NCI-H146 treated with DMSO at 0.1 percent for 48 hours (cell line): ENCODE results near the gene ZNF839.

Experiments used
- DNase-seq: peaks from one replicate; lab custom pipeline; 2025; ENCODE audit not compliant: unreplicated experiment; lab: John Stamatoyannopoulos, UW

Gene ZNF839

GRCh38 chr14:102374264-102374663, 54.7 kb downstream of the ZNF839 start:
- no peak for DNase-seq

- DNase-seq = no peak
These were observed 55.6 kb downstream of the ZNF839 start for GRCh38 chr14:102375119-102375518.

DNA sequence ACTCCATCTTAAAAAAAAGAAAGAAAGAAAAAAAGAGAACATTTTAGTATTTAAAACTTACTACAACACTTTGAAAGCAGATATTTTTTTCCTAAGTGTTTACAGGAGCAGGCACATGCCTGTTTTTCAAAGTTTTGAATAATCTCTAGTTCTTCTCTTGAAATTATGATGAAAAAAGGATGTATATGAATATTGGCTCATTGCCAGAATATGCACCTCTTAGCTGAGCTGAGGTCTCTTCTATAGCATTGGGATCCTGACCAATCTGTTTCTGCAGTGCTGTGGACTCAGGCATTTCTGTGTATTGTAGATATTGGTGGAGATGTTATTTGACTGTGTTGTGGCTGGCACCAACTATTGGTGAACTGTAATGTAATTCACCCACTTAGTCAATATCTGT, 58.1 kb downstream of the ZNF839 start:
- no peak for DNase-seq

- no peak for DNase-seq
These were observed 59.3 kb downstream of the ZNF839 start for GRCh38 chr14:102378830-102379229.

DNA sequence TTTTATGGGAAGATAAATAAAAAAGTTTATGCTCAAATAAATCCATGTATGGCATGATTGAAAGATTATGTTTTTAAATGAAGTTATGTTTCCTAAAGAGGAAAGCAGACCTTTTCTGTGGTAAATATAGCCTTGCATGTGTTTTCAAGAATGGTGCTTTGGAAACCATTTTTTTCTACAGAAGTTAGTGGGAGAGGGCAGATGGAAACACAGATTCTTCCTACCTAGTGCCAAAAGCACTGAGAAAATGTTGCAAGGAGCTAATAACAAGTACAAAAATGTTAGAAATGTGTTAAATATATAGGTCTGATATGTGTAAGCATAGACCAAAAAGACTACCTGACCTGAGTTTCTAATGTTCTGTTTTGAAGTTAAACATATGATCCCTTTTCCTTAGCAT, 67.5 kb downstream of the ZNF839 start:
- no peak for DNase-seq

DNA sequence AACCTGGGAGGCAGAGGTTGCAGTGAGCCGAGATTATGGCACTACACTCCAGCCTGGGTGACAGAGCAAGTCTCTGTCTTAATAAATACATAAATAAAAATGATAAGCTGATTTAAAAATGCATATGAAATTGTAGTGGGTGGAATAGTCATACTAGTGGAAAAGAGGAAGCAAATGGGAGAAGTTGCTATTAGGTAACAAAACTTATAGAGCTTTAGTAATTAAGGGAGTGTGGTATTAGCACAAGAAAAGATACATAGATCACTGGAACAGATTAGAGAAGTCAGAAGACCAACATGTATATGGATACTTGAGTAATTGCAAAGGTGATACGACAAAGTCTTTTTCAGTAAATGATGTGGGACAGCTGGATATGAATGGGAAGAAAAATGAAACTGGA, 69.7 kb downstream of the ZNF839 start:
- DNase-seq = no peak

- DNase-seq = no peak
These were observed 70.7 kb downstream of the ZNF839 start for GRCh38 chr14:102390064-102390855.
